Ovary (tissue), 3 donors: ENCODE measurements around the gene MSH3.

Source experiments
- CTCF ChIP-seq, 3 donors: fragments of 450-650 bp in 2 of 3; fragments of 200-600 bp in 1 of 3; IDR thresholded peaks; one replicate each; pipeline versions ENCODE4 v1.5.1 to v1.8.0; 2016 to 2022; ENCODE audit warnings: antibody characterized with exemption in 3 of 3, mild to moderate bottlenecking in 1 of 3
- EP300 ChIP-seq: sonication (generic); formaldehyde crosslinking; IDR thresholded peaks from one replicate; pipeline ENCODE4 v1.6.1; 2017; ENCODE audit warnings: antibody characterized with exemption
- POLR2A ChIP-seq: fragments of 450-650 bp; IDR thresholded peaks from one replicate; pipeline ENCODE4 v1.6.1; 2017; ENCODE audit warnings: antibody characterized with exemption, mild to moderate bottlenecking, moderate library complexity
- donor health status: DM: no; HTN: no; CAD: no.

- TF ChIP-seq CTCF (IDR thresholded peaks at IDR 0.05) (no peak), EP300 (no peak), POLR2A (no peak)
Observed at GRCh38 chr5:80713631-80714030, 59.2 kb downstream of the MSH3 start.
